Esophagus muscularis mucosa (tissue), 4 donors: ENCODE data around the gene IKZF2. TPM values are rescaled to one million over a fixed set of nuclear protein-coding genes. Genes with fewer than 3 reads are reported as not detected.
A peak's percentile ranks its signal among the peaks of the same experiment; 100 is the strongest.

Experiments
- DNase-seq: peaks from one replicate; pipeline ENCODE4 v3.0.0-alpha.2; 2017; ENCODE audit errors: extremely low spot score
- H3K27ac ChIP-seq, 4 donors: fragments of 200-600 bp; sonication (generic); replicated peaks in 1 of 4; 1 replicate in 3 of 4; 2 replicates in 1 of 4; pipeline ENCODE4 v1.5.1; 2016 to 2019; ENCODE audit warnings: mild to moderate bottlenecking in 1 of 4
- H3K27me3 ChIP-seq, 4 donors: fragments of 200-600 bp; sonication (generic); one replicate each; pipeline versions ENCODE4 v1.5.1 to v1.6.0; 2016 to 2019
- H3K36me3 ChIP-seq, 4 donors: fragments of 200-600 bp; sonication (generic); one replicate each; pipeline ENCODE4 v1.5.1; 2016 to 2019
- H3K4me1 ChIP-seq, 4 donors: fragments of 200-600 bp; sonication (generic); one replicate each; pipeline ENCODE4 v1.5.1; 2016 to 2019
- H3K4me3 ChIP-seq, 4 donors: fragments of 200-600 bp; sonication (generic); 1 replicate in 2 of 4; 2 replicates in 2 of 4; pipeline ENCODE4 v1.5.1; 2016 to 2019; ENCODE audit warnings: mild to moderate bottlenecking in 4 of 4, moderate library complexity in 1 of 4
- H3K9me3 ChIP-seq, 4 donors: fragments of 200-600 bp; sonication (generic); 1 replicate in 3 of 4; 2 replicates in 1 of 4; pipeline ENCODE4 v1.5.1; 2016 to 2019
- CTCF ChIP-seq, 3 experiments: fragments of 200-600 bp in 2 of 3; fragments of 450-650 bp in 1 of 3; sonication (generic) in 2 of 3; IDR thresholded peaks; one replicate each; pipeline ENCODE4 v1.5.1; 2017 to 2019; ENCODE audit warnings: antibody characterized with exemption in 3 of 3, mild to moderate bottlenecking in 2 of 3, moderate library complexity in 1 of 3
- EP300 ChIP-seq: sonication (generic); formaldehyde crosslinking; IDR thresholded peaks from one replicate; pipeline ENCODE4 v1.6.1; 2017; ENCODE audit warnings: antibody characterized with exemption
- POLR2A ChIP-seq: fragments of 450-650 bp; IDR thresholded peaks from one replicate; pipeline ENCODE4 v1.6.1; 2017; ENCODE audit warnings: antibody characterized with exemption, moderate library complexity, mild to moderate bottlenecking, low read depth
- POLR2AphosphoS5 ChIP-seq, 2 donors: sonication (generic); formaldehyde crosslinking; IDR thresholded peaks; one replicate each; pipeline ENCODE4 v1.6.1; 2017; ENCODE audit warnings: antibody characterized with exemption in 2 of 2
- WGBS: methylation state at CpG from one replicate; pipeline ENCODE4 v1.1.5; 2018; 5-methylcytosine and 5-hydroxymethylcytosine counted together
- intact Hi-C: fragments of 100-400 bp; cut with DNase I; formaldehyde crosslinking; loops from one replicate; pipeline ENCODE4 v1.15.1; 2023
- total RNA-seq, 4 donors: library from RNA; depleted of rRNA; stranded (reverse); fragments of >200 nt; gene quantifications; one replicate each; pipeline versions ENCODE4 v1.1.0 to v1.2.1, GENCODE V29; 2016

IKZF2 gene
- total RNA-seq, 4 donors from 2014 or later: 6.5 to 11.2 (median 8.8) TPM

GRCh38 chr2:213065583-213066442 is 85.6 kb downstream of the IKZF2 start:
- Histone ChIP-seq H3K36me3 (no peaks in the 10 kb centered on the region), H3K27ac (peak overlapping the region in 1 of 4 donors; percentile 0), H3K4me1 (peaks cover 12 to 32% (median 22%) of the 10 kb centered on the region in 4 donors), H3K27me3 (no peaks in the 10 kb centered on the region), H3K4me3 (peak overlapping the region; percentile 19 to 38 (median 31)), H3K9me3 (no peaks in the 10 kb centered on the region)
- no peak for TF ChIP-seq EP300
- no peak for TF ChIP-seq POLR2AphosphoS5 (IDR thresholded peaks at IDR 0.05)
- TF ChIP-seq CTCF (IDR thresholded peaks at IDR 0.05): no peak
- TF ChIP-seq POLR2A: no peak
- DNase-seq: no peak
- WGBS: 17% methylated on average over 8 of the region's 8 CpGs
- intact Hi-C loops: no loop called here

GRCh38 chr2:213064099-213064498 is 87.3 kb downstream of the IKZF2 start:
- H3K36me3 ChIP-seq: no peaks in the 10 kb centered on the region
- no peak overlapping the region for H3K27ac ChIP-seq
- WGBS: 91% methylated on average over 2 of the region's 2 CpGs
- H3K27me3 ChIP-seq: no peaks in the 10 kb centered on the region
- no peak for DNase-seq
- no peak overlapping the region for H3K4me3 ChIP-seq
- no peaks in the 10 kb centered on the region for H3K9me3 ChIP-seq
- TF ChIP-seq CTCF (IDR thresholded peaks at IDR 0.05): no peak
- TF ChIP-seq EP300: no peak
- TF ChIP-seq POLR2AphosphoS5 (IDR thresholded peaks at IDR 0.05): no peak
- intact Hi-C loops: no loop called here
- peaks cover 12 to 18% (median 16%) of the 10 kb centered on the region in 4 donors for H3K4me1 ChIP-seq

- no peak for DNase-seq
- Histone ChIP-seq H3K9me3 (no peaks in the 10 kb centered on the region), H3K27ac (no peak overlapping the region), H3K4me1 (no peaks in the 10 kb centered on the region), H3K36me3 (no peaks in the 10 kb centered on the region), H3K27me3 (no peaks in the 10 kb centered on the region), H3K4me3 (no peak overlapping the region)
- intact Hi-C loops: no loop called here
- 84% methylated on average over 3 of the region's 3 CpGs for WGBS
- TF ChIP-seq EP300: no peak
- no peak for TF ChIP-seq POLR2A
- TF ChIP-seq POLR2AphosphoS5 (IDR thresholded peaks at IDR 0.05): no peak
- TF ChIP-seq CTCF (IDR thresholded peaks at IDR 0.05): no peak
Measured at GRCh38 chr2:213057977-213058376, 93.4 kb downstream of the IKZF2 start.

- H3K27ac ChIP-seq: no peak overlapping the region
- no peaks in the 10 kb centered on the region for H3K4me1 ChIP-seq
- H3K27me3 ChIP-seq: no peaks in the 10 kb centered on the region
- intact Hi-C loops: no loop called here
- WGBS: 86% methylated on average over 1 of the region's 1 CpG
- H3K4me3 ChIP-seq: no peak overlapping the region
- H3K36me3 ChIP-seq: peaks cover 0 to 29% (median 2%) of the 10 kb centered on the region in 4 donors
- H3K9me3 ChIP-seq: no peaks in the 10 kb centered on the region
- TF ChIP-seq CTCF (IDR thresholded peaks at IDR 0.05): no peak
- TF ChIP-seq POLR2A: no peak
- no peak for TF ChIP-seq EP300
- no peak for TF ChIP-seq POLR2AphosphoS5 (IDR thresholded peaks at IDR 0.05)
- no peak for DNase-seq
Measured at GRCh38 chr2:213046431-213046830, 105.0 kb downstream of the IKZF2 start.
